AG10803 (cell line): ENCODE results near the gene NBPF3.
"Not testable (repeated sequence)": the region's sequence is repeated elsewhere in the genome, so short reads cannot be mapped to it uniquely, and the experiment has no call there.

Experiments used
- DNase-seq: peaks from one replicate; pipeline ENCODE4 v3.0.0; 2010; ENCODE audit warnings: low read depth
- H3K4me3 ChIP-seq: 2 replicates; pipeline ENCODE4 v1.5.1; 2011; ENCODE audit warnings: mild to moderate bottlenecking, low read length, control low read depth
- TF ChIP-seq, protein P1 (sequence below): conservative IDR thresholded peaks from 2 replicates; pipeline ENCODE4 v1.5.1; 2011; ENCODE audit warnings: mild to moderate bottlenecking, low read length, control low read depth, inconsistent platforms

Gene NBPF3

DNA sequence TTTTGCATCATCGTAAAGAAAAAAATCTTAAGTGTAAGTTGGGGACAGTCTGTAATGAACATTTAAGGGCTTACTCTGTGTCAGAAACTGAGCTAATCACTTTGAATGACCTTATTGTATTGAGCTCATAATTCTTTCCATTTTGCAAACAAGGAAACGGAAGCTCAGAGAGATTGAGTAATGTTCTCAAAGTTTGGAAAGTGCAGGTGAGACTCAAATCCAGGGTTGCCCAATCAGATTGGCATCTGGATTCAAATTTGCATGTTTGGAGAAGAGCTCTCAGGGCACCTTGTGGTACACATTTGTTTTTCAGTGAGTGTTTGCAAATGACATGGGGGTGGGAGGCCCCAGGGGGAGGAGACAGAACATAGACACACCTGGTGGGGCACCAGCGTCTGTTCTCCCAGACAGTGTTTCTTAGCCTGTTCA is 77.2 kb downstream of the NBPF3 start:
- no peak for DNase-seq
- TF ChIP-seq, protein P1, sequence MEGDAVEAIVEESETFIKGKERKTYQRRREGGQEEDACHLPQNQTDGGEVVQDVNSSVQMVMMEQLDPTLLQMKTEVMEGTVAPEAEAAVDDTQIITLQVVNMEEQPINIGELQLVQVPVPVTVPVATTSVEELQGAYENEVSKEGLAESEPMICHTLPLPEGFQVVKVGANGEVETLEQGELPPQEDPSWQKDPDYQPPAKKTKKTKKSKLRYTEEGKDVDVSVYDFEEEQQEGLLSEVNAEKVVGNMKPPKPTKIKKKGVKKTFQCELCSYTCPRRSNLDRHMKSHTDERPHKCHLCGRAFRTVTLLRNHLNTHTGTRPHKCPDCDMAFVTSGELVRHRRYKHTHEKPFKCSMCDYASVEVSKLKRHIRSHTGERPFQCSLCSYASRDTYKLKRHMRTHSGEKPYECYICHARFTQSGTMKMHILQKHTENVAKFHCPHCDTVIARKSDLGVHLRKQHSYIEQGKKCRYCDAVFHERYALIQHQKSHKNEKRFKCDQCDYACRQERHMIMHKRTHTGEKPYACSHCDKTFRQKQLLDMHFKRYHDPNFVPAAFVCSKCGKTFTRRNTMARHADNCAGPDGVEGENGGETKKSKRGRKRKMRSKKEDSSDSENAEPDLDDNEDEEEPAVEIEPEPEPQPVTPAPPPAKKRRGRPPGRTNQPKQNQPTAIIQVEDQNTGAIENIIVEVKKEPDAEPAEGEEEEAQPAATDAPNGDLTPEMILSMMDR: no peak
- H3K4me3 ChIP-seq: no peak overlapping the region

DNA sequence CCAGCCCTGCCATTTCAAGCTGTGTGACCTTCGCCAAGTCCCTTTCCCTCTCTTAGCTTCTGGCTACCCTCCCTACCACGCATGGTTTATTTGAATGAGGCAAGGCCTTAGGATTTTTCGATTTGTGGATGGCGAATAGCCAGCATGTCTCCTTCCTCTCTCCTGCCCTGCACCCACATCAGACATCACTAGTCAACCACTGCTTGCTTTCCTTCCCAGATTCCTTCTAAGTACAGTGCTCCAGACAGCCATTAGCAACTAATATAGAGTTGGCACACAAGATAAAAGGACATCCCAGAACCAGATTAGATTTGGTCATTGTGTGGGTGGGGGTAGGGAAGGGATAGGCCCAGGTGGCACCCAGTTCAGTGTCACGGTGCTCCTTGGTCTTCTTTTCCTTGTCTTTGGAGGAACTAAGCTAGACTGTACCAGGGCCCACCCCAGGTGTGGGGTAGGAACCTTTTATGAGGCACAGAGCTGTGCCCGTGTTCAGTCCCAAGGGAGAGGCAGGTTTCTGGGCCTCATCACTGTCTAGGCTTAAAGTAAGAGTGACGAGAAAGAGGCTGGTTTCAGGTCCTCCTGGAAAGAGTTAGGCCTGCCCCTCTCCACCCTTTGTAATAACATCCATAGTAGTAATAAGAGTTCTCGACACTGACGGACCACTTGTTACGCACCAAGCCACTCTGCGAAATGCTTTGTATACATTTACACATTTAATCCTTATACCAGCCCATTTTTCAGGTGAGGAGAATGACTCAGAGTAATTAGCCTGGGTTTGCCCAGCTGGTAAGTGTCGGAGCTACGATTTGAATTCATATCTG is 77.9 kb downstream of the NBPF3 start:
- no peak overlapping the region for H3K4me3 ChIP-seq
- DNase-seq: no peak
- TF ChIP-seq, protein P1: no peak

DNA sequence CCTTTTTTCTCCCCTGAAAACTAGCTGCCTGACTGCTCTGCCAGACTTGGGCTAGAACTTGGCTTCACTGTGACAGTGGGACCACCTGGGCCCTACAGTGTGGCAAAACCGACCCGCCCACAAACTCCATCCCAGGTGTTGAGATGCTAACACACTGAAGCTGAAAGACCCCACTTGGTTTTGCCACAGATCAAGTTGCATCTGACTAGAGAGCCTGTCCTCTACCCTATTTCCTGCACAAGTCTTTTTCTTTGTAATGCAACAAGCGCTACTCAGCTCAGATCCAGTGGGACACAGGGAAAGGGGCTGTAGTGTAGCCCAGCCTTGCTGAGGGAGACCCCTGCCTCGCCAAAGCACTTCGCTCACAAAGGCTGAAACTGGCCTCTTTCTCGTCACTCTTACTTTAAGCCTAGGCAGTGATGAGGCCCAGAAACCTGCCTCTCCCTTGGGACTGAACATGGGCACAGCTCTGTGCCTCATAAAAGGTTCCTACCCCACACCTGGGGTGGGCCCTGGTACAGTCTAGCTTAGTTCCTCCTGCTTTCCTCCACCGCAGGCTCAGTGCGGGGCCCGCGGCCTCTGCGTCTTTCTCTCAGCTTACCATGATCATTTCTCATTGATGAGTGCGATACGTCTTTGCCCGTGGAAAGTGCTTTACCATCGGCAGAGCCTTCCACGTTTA is 79.0 kb downstream of the NBPF3 start:
- TF ChIP-seq, protein P1: no peak
- H3K4me3 ChIP-seq: no peak overlapping the region
- no peak for DNase-seq

DNA sequence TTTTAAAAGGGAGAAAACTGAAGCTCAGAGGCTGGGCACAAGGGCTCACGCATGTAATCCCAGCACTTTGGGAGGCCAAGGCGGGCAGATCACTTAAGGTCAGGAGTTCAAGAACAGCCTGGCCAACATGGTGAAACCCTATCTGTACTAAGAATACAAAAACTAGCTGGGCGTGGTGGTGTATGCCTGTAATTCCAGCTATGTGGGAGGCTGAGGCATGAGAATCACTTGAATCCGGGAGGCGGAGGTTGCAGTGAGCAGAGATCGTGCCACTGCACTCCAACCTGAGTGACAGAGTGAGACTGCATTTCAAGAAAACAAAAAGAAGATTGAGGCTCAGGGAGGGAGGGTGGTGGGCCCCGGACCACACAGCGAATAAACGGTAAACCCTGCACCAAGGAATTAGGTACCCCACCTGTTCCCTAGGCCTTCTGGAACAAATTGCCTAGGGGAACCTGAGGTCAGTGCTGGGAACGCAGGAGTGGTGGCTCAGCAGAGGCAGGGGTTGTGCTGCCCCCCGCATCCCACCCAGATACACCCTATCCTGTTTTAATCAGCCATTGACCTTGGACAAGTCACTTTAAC is 79.6 kb downstream of the NBPF3 start:
- not testable (repeated sequence) for DNase-seq, H3K4me3 ChIP-seq

DNA sequence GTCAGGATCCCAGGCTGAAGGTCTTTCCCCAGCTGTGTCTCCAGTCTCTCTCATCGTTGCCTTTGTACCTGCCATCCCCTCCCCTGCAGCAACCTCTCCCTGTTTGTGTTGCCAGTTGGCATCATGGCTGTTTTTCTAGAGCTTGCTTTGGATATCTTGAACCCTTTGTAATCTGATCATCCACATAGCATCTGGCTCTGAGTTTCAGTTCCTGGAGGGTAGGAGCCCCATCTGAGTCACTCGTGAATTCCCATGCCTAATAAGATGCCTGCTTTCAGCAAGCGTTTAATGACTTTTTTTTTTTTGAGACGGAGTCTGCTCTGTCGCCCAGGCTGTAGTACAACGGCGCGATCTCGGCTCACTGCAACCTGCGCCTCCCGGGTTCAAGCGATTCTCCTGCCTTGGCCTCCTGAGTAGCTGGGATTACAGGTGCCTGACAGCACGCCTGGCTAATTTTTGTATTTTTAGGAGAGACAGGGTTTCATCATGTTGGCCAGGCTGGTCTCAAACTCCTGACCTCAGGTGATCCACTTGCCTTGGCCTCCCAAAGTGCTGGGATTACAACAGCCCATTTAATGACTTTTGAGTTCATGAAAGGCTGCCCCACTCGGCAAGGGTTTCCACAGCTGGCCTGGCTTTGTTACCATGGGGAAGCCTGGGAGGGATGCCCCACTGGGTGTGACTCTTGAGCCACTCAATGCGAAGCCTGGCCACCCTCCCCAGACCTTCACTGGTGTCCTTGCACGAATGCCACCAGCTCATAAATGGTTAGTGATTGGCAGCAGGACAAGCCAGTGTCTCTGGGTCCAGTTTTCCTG is 81.2 kb downstream of the NBPF3 start:
- TF ChIP-seq, protein P1: no peak
- peak; percentile 40 for DNase-seq
- H3K4me3 ChIP-seq: no peak overlapping the region

DNA sequence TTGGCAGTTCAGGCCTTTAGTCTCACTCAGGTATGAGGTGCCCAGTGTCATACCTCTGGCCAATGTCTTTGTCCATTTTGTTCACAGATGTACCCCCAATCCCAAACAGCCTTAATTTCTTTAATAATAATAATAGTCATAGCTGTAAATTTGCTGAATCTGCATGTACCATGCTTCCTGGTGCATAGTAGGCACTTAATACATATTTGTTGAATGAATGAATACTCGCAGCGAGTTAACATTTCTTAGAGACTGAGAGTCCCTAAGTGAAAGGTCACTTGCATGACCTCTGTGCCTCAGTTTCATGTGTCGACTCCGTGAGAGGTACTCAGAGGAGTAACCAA is 81.8 kb downstream of the NBPF3 start:
- TF ChIP-seq, protein P1: no peak
- DNase-seq: no peak
- H3K4me3 ChIP-seq: no peak overlapping the region

DNA sequence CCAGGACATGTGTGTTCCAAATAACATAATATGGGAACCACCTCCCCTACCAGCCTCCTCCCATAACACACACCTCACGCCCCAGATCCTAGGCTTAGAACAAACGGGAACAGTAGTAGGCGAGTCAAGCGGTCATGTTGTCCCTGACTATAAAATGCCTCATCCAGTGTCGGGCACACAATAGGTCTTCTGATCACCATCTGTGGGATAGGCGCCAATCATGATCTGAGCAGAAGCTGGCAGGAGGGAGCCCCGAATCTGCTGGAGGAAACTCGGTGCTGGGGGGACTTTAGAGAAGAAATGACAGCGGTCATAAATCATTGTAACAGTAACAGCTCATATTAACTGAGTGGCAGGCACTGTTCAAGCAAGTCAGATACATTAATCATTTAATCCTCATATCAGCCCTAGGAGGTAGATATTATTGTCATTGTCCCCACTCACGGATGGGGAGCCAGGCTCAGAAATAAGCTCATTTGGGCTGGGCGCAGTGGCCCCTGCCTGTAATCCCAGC is 82.6 kb downstream of the NBPF3 start:
- TF ChIP-seq, protein P1: no peak
- no peak overlapping the region for H3K4me3 ChIP-seq
- DNase-seq: no peak
